Sigmoid colon (tissue), 4 donors: ENCODE data around the gene MRPL36.

Experiments used
- CTCF ChIP-seq, 4 experiments: fragments of 450-650 bp in 3 of 4; fragments of 200-600 bp in 1 of 4; IDR thresholded peaks; one replicate each; pipeline ENCODE4 v1.5.1; 2016 to 2019; ENCODE audit warnings: antibody characterized with exemption in 4 of 4, mild to moderate bottlenecking in 3 of 4, moderate library complexity in 2 of 4
- POLR2AphosphoS5 ChIP-seq, 4 donors: sonication (generic); formaldehyde crosslinking; IDR thresholded peaks; one replicate each; pipeline ENCODE4 v1.6.1; 2017; ENCODE audit warnings: antibody characterized with exemption in 4 of 4

GRCh38 chr5:1806199-1806598 lies 6.6 kb upstream of the MRPL36 start:
- TF ChIP-seq CTCF (IDR thresholded peaks at IDR 0.05) (no peak), POLR2AphosphoS5 (IDR thresholded peaks at IDR 0.05) (no peak)
